Upper lobe of left lung (tissue), 6 donors: Measurements from ENCODE around the gene RNF144B. TPM values are rescaled to one million over a fixed set of nuclear protein-coding genes. Genes with fewer than 3 reads are reported as not detected.

Experiments
- ATAC-seq, 2 donors: fragments of 200-7000 bp; cut with Tn5 transposase; one replicate each; pipeline ENCODE4 v1.9.1; 2022; ENCODE audit warnings: mild to moderate bottlenecking in 2 of 2, moderate library complexity in 2 of 2; ENCODE audit not compliant: low FRiP score in 2 of 2
- DNase-seq, 2 donors: peaks; one replicate each; pipeline ENCODE4 v3.0.0-alpha.2; 2019 to 2020
- H3K27ac ChIP-seq, 4 donors: fragments of 200-600 bp; sonication (generic); one replicate each; pipeline ENCODE4 v1.5.1; 2016 to 2019
- H3K27me3 ChIP-seq, 4 donors: fragments of 200-600 bp; sonication (generic); one replicate each; pipeline ENCODE4 v1.5.1; 2017 to 2019
- H3K36me3 ChIP-seq, 4 donors: fragments of 200-600 bp; sonication (generic); one replicate each; pipeline ENCODE4 v1.5.1; 2016 to 2019
- H3K4me1 ChIP-seq, 4 donors: fragments of 200-600 bp; sonication (generic); one replicate each; pipeline ENCODE4 v1.5.1; 2018 to 2019
- H3K4me3 ChIP-seq, 4 donors: fragments of 200-600 bp; sonication (generic); one replicate each; pipeline ENCODE4 v1.5.1; 2017 to 2019; ENCODE audit warnings: mild to moderate bottlenecking in 2 of 4, moderate library complexity in 1 of 4
- H3K9me3 ChIP-seq, 4 donors: fragments of 200-600 bp; sonication (generic); one replicate each; pipeline ENCODE4 v1.5.1; 2018 to 2019
- EP300 ChIP-seq, 4 donors: sonication (generic); formaldehyde crosslinking; IDR thresholded peaks; one replicate each; pipeline ENCODE4 v1.5.1; 2017; ENCODE audit warnings: antibody characterized with exemption in 4 of 4, control low read depth in 2 of 4
- POLR2A ChIP-seq, 4 donors: fragments of 450-650 bp; IDR thresholded peaks; one replicate each; pipeline ENCODE4 v1.5.1; 2016 to 2017; ENCODE audit warnings: antibody characterized with exemption in 4 of 4, mild to moderate bottlenecking in 2 of 4
- POLR2AphosphoS5 ChIP-seq, 2 donors: sonication (generic); formaldehyde crosslinking; IDR thresholded peaks; one replicate each; pipeline ENCODE4 v1.5.1; 2017; ENCODE audit warnings: antibody characterized with exemption in 2 of 2
- WGBS, 2 donors: methylation state at CpG; one replicate each; pipeline ENCODE4 v1.1.5; 2017 to 2018; 5-methylcytosine and 5-hydroxymethylcytosine counted together
- total RNA-seq, 6 donors: library from RNA; depleted of rRNA in 4 of 6; stranded (reverse); fragments of >200 nt in 4 of 6; gene quantifications; one replicate each; pipeline versions ENCODE4 v1.1.0 to v1.2.1, GENCODE V29; 2016 to 2021
- TF ChIP-seq, protein P1 (sequence below), 6 experiments: fragments of 450-650 bp in 4 of 6; fragments of 200-600 bp in 2 of 6; sonication (generic) in 2 of 6; IDR thresholded peaks; one replicate each; pipeline ENCODE4 v1.5.1; 2016 to 2019; ENCODE audit warnings: antibody characterized with exemption in 6 of 6
- donor health status: DM: no; HTN: no; CAD: no; lungs with moderate emphysema.
- donor health status: DM: no; HTN: yes; CAD: no; lungs with severe emphysema.

RNF144B gene
- total RNA-seq, 6 donors from 2014 or later = 46.1 to 105 (median 55.8) TPM

DNA sequence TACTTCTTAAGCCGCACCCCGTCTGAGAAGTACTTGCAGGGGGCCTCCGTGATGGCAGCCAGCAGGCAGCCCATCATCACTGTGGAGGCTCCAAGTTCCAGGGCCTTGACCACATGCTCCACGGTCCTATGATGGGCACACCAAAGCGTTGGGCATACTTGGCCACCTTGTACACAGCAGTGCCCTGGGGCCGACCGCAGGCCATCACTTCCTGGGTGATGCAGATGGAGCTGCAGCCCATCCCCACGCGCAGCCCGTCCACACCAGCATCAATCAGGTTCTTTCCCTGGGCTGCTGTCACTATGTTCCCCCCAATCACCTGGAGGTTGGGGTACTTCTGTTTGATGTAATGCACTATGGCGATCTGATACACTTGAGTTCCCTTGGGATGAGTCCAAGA lies 19.8 kb upstream of the RNF144B start:
- DNase-seq (peak in 1 of 2 donors; percentile 39), ATAC-seq (no peak)
- Histone ChIP-seq H3K27ac (no peak overlapping the region), H3K36me3 (no peaks in the 10 kb centered on the region), H3K4me1 (peaks cover 0 to 6% (median 2%) of the 10 kb centered on the region in 4 donors), H3K9me3 (no peaks in the 10 kb centered on the region), H3K4me3 (no peak overlapping the region), H3K27me3 (no peaks in the 10 kb centered on the region)
- 95 to 99% methylated on average over 10 of the region's 11 CpGs for WGBS, 2 donors
- TF ChIP-seq POLR2A (IDR thresholded peaks at IDR 0.05) (no peak), EP300 (IDR thresholded peaks at IDR 0.05) (no peak), POLR2AphosphoS5 (IDR thresholded peaks at IDR 0.05) (no peak)
- TF ChIP-seq, protein P1, sequence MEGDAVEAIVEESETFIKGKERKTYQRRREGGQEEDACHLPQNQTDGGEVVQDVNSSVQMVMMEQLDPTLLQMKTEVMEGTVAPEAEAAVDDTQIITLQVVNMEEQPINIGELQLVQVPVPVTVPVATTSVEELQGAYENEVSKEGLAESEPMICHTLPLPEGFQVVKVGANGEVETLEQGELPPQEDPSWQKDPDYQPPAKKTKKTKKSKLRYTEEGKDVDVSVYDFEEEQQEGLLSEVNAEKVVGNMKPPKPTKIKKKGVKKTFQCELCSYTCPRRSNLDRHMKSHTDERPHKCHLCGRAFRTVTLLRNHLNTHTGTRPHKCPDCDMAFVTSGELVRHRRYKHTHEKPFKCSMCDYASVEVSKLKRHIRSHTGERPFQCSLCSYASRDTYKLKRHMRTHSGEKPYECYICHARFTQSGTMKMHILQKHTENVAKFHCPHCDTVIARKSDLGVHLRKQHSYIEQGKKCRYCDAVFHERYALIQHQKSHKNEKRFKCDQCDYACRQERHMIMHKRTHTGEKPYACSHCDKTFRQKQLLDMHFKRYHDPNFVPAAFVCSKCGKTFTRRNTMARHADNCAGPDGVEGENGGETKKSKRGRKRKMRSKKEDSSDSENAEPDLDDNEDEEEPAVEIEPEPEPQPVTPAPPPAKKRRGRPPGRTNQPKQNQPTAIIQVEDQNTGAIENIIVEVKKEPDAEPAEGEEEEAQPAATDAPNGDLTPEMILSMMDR (IDR thresholded peaks at IDR 0.05) = no peak

GRCh38 chr6:18368277-18369105 lies 18.7 kb upstream of the RNF144B start:
- Histone ChIP-seq H3K9me3 (no peaks in the 10 kb centered on the region), H3K4me1 (peaks cover 0 to 6% (median 2%) of the 10 kb centered on the region in 4 donors), H3K27me3 (no peaks in the 10 kb centered on the region), H3K36me3 (no peaks in the 10 kb centered on the region), H3K27ac (peak overlapping the region in 2 of 4 donors; percentile 25 to 51), H3K4me3 (no peak overlapping the region)
- WGBS, 2 donors = 92 to 93% methylated on average over 17 to 25 of the region's 25 CpGs
- TF ChIP-seq EP300 (IDR thresholded peaks at IDR 0.05) (no peak), POLR2A (IDR thresholded peaks at IDR 0.05) (no peak), POLR2AphosphoS5 (IDR thresholded peaks at IDR 0.05) (no peak)
- TF ChIP-seq, protein P1 (IDR thresholded peaks at IDR 0.05) = no peak
- ATAC-seq (no peak), DNase-seq (peak in 1 of 2 donors; percentile 40)

- no peaks in the 10 kb centered on the region for H3K27me3 ChIP-seq
- peak overlapping the region; percentile 37 to 70 (median 52) for H3K27ac ChIP-seq
- peaks cover 0 to 6% (median 2%) of the 10 kb centered on the region in 4 donors for H3K4me1 ChIP-seq
- DNase-seq (no peak), ATAC-seq (no peak)
- no peaks in the 10 kb centered on the region for H3K36me3 ChIP-seq
- H3K4me3 ChIP-seq = no peak overlapping the region
- TF ChIP-seq EP300 (IDR thresholded peaks at IDR 0.05) (no peak), POLR2A (IDR thresholded peaks at IDR 0.05) (no peak), POLR2AphosphoS5 (IDR thresholded peaks at IDR 0.05) (no peak)
- TF ChIP-seq, protein P1 (IDR thresholded peaks at IDR 0.05) = no peak
- no peaks in the 10 kb centered on the region for H3K9me3 ChIP-seq
- WGBS, 2 donors = 73 to 84% methylated on average over 5 of the region's 5 CpGs
Measured at GRCh38 chr6:18371010-18371409, 16.1 kb upstream of the RNF144B start.

- Histone ChIP-seq H3K27ac (peak overlapping the region; percentile 37 to 70 (median 52)), H3K9me3 (no peaks in the 10 kb centered on the region), H3K27me3 (no peaks in the 10 kb centered on the region), H3K4me3 (no peak overlapping the region), H3K36me3 (no peaks in the 10 kb centered on the region), H3K4me1 (peaks cover 0 to 6% (median 2%) of the 10 kb centered on the region in 4 donors)
- 75 to 92% methylated on average over 2 of the region's 2 CpGs for WGBS, 2 donors
- DNase-seq (no peak), ATAC-seq (no peak)
- no peak for TF ChIP-seq POLR2A (IDR thresholded peaks at IDR 0.05)
- no peak for TF ChIP-seq EP300 (IDR thresholded peaks at IDR 0.05)
- TF ChIP-seq, protein P1 (IDR thresholded peaks at IDR 0.05) = no peak
- no peak for TF ChIP-seq POLR2AphosphoS5 (IDR thresholded peaks at IDR 0.05)
Measured at GRCh38 chr6:18371656-18372055, 15.5 kb upstream of the RNF144B start.
